ENCODE measurements around the gene ARHGAP23. TPM values are rescaled to one million over a fixed set of nuclear protein-coding genes. Genes with fewer than 3 reads are reported as not detected.

ARHGAP23 gene
- total RNA-seq, 1 experiment from 2014 or later, result 97.9 TPM

GRCh38 chr17:38549285-38549684 is 121.0 kb downstream of the ARHGAP23 start:
- peaks cover 0 to 8% (median 0%) of the 10 kb centered on the region in 3 experiments; a peak in 4 of 7 replicates for H3K36me3 Mint-ChIP-seq (ENCODE audit: insufficient read depth in 1 of 3, low read depth in 3 of 3)
- no peaks in the 10 kb centered on the region for H3K27me3 ChIP-seq (ENCODE audit: insufficient read depth, low read length)
- WGBS (ENCODE audit: extremely low coverage, insufficient read length, low lambda C conversion rate), result no CpG with 5 or more reads among the region's 4 CpGs
- H2BK12ac ChIP-seq (ENCODE audit: insufficient read length, low read depth, low read length), result no peak overlapping the region
- H3K4me1 ChIP-seq (ENCODE audit: insufficient read depth, low read length), result no peaks in the 10 kb centered on the region
- H2AK5ac ChIP-seq (ENCODE audit: insufficient read length, low read length), result no peak overlapping the region
- no peaks in the 10 kb centered on the region for H3K9me3 Mint-ChIP-seq
- H3K4me3 Mint-ChIP-seq, result no peak overlapping the region
- H3K4ac ChIP-seq (ENCODE audit: low read depth, low read length), result no peak overlapping the region
- H4K91ac ChIP-seq (ENCODE audit: insufficient read length, low read depth, low read length), result no peak overlapping the region
- H2BK15ac ChIP-seq (ENCODE audit: low read depth, low read length), result no peak overlapping the region
- DNase-seq, result no peak
- H2AFZ ChIP-seq (ENCODE audit: low read length), result no peak overlapping the region
- no peak overlapping the region for H3K27ac ChIP-seq (ENCODE audit: insufficient read length, low read depth, low read length)
- H3K56ac ChIP-seq (ENCODE audit: insufficient read length, low read depth, low read length), result no peak overlapping the region
- no peak overlapping the region for H2BK120ac ChIP-seq (ENCODE audit: low read depth, low read length, poor library complexity, severe bottlenecking)
- H3K23me2 ChIP-seq (ENCODE audit: insufficient read length, low read depth, low read length, poor library complexity, severe bottlenecking), result no peaks in the 10 kb centered on the region
- H2BK5ac ChIP-seq (ENCODE audit: insufficient read length, low read length), result no peak overlapping the region
- no peaks in the 10 kb centered on the region for H4K20me1 ChIP-seq (ENCODE audit: control insufficient read depth, insufficient read depth, insufficient read length)
- no peaks in the 10 kb centered on the region for H3K79me1 ChIP-seq (ENCODE audit: insufficient read depth, low read depth, low read length, poor library complexity, severe bottlenecking)
- peaks cover 10 to 13% of the 10 kb centered on the region in 2 experiments; a peak in 3 of 4 replicates for H3K4me1 Mint-ChIP-seq
- H3K27me3 Mint-ChIP-seq (ENCODE audit: low read depth), result peaks cover 11% of the 10 kb centered on the region
- no peak overlapping the region for H3T11ph ChIP-seq (ENCODE audit: low read length)
- no peak overlapping the region for H4K8ac ChIP-seq (replicated peaks; ENCODE audit: insufficient read length, low read depth, low read length)
- H3K18ac ChIP-seq (ENCODE audit: insufficient read length, low read depth, low read length), result no peak overlapping the region
- H3K9me3 ChIP-seq (ENCODE audit: control insufficient read depth, low read depth, low read length), result no peaks in the 10 kb centered on the region
- H3K9ac ChIP-seq (ENCODE audit: extremely low read depth, insufficient read length, low read length), result no peak overlapping the region
- H2BK20ac ChIP-seq (ENCODE audit: low read depth, low read length, poor library complexity, severe bottlenecking), result no peak overlapping the region
- H3K23ac ChIP-seq (ENCODE audit: insufficient read length, low read depth, low read length), result no peak overlapping the region
- H3K4me2 ChIP-seq (ENCODE audit: insufficient read depth, insufficient read length, low read length), result no peak overlapping the region
- peak overlapping the region in 1 of 3 experiments; percentile 39; a peak in 1 of 7 replicates for H3K27ac Mint-ChIP-seq
- no peak for TF ChIP-seq CTCF (conservative IDR thresholded peaks at IDR 0.05)
- H3K14ac ChIP-seq (ENCODE audit: insufficient read depth, low read length), result no peak overlapping the region
- H3K79me2 ChIP-seq (ENCODE audit: insufficient read depth, low read length), result no peaks in the 10 kb centered on the region
- H4K5ac ChIP-seq (ENCODE audit: insufficient read length, low read depth, low read length), result no peak overlapping the region
